Hippocampal formation (tissue), 2 donors: ENCODE measurements around the gene COQ7.

Source experiments
- DNase-seq, 2 donors: peaks; one replicate each; lab custom pipeline; 2025; lab: John Stamatoyannopoulos, UW

COQ7 gene

GRCh38 chr16:19113577-19114358, 46.4 kb downstream of the COQ7 start, which contains the start of gene ITPRIPL2:
Gene ITPRIPL2, plus strand, starts transcription at chr16:19113964. Its CDS starts 498 bp downstream, at chr16:19114462.
- DNase-seq: peak; percentile 62

GRCh38 chr16:19114359-19115147, 47.1 kb downstream of the COQ7 start:
- DNase-seq: no peak

- DNase-seq: no peak
Observed at GRCh38 chr16:19115148-19116021, 48.0 kb downstream of the COQ7 start.

- no peak for DNase-seq
Observed at GRCh38 chr16:19116711-19117449, 49.5 kb downstream of the COQ7 start.

GRCh38 chr16:19118938-19119431, 51.6 kb downstream of the COQ7 start:
- DNase-seq: no peak

GRCh38 chr16:19119564-19119963, 52.1 kb downstream of the COQ7 start:
- DNase-seq: no peak

- DNase-seq: no peak
Observed at GRCh38 chr16:19123535-19124178, 56.2 kb downstream of the COQ7 start.

- DNase-seq: no peak
Observed at GRCh38 chr16:19126300-19126699, 58.9 kb downstream of the COQ7 start.

GRCh38 chr16:19127205-19127604, 59.8 kb downstream of the COQ7 start:
- no peak for DNase-seq

GRCh38 chr16:19127674-19128131, 60.3 kb downstream of the COQ7 start:
- DNase-seq: no peak

GRCh38 chr16:19128454-19129200, 61.2 kb downstream of the COQ7 start:
- DNase-seq: no peak
